Loucy (cell line): Measurements from ENCODE around the gene CPXM2.

Experiments used
- H2AFZ ChIP-seq: fragments of 200-600 bp; sonication (generic); 2 replicates; pipeline ENCODE4 v1.6.0; 2016; ENCODE audit warnings: antibody characterized with exemption, mild to moderate bottlenecking, low read length, moderate library complexity
- H3F3A ChIP-seq: fragments of 200-600 bp; 2 replicates; pipeline ENCODE4 v1.6.0; 2016; ENCODE audit warnings: antibody characterized with exemption, low read depth, mild to moderate bottlenecking
- H3K27me3 ChIP-seq: fragments of 200-600 bp; sonication (generic); 2 replicates; pipeline ENCODE4 v1.6.1; 2014; ENCODE audit warnings: low read length, mild to moderate bottlenecking; ENCODE audit not compliant: insufficient read depth, poor library complexity, severe bottlenecking
- H3K36me3 ChIP-seq: fragments of 200-600 bp; sonication (generic); 2 replicates; pipeline ENCODE4 v1.6.1; 2016; ENCODE audit warnings: low read length; ENCODE audit not compliant: insufficient read depth
- H3K4me1 ChIP-seq: fragments of 200-600 bp; sonication (generic); 2 replicates; pipeline ENCODE4 v1.5.1; 2014; ENCODE audit warnings: low read length, mild to moderate bottlenecking; ENCODE audit not compliant: insufficient read depth, poor library complexity, severe bottlenecking
- H3K4me2 ChIP-seq: fragments of 200-600 bp; sonication (generic); 2 replicates; pipeline ENCODE4 v1.6.0; 2014; ENCODE audit warnings: antibody characterized with exemption, low read length, low read depth, mild to moderate bottlenecking; ENCODE audit not compliant: poor library complexity, severe bottlenecking
- H3K4me3 ChIP-seq: fragments of 200-600 bp; sonication (generic); 2 replicates; pipeline ENCODE4 v1.5.1; 2014; ENCODE audit warnings: low read length, mild to moderate bottlenecking, mixed read lengths; ENCODE audit not compliant: poor library complexity, severe bottlenecking
- H3K79me2 ChIP-seq: fragments of 200-600 bp; sonication (generic); 2 replicates; pipeline ENCODE4 v1.6.1; 2014; ENCODE audit warnings: low read length; ENCODE audit not compliant: insufficient read depth
- H3K9ac ChIP-seq: fragments of 200-600 bp; sonication (generic); 2 replicates; pipeline ENCODE4 v1.6.0; 2014; ENCODE audit warnings: mild to moderate bottlenecking, low read depth, low read length, moderate library complexity; ENCODE audit not compliant: poor library complexity, severe bottlenecking
- H3K9me2 ChIP-seq: fragments of 200-600 bp; sonication (generic); replicated peaks from 2 replicates; pipeline ENCODE4 v1.6.1; 2016; ENCODE audit warnings: low read depth, low read length, mixed read lengths
- H3K9me3 ChIP-seq: fragments of 200-600 bp; sonication (generic); 2 replicates; pipeline ENCODE4 v1.6.1; 2014; ENCODE audit warnings: mild to moderate bottlenecking, antibody characterized with exemption, low read length, low read depth; ENCODE audit not compliant: insufficient read depth
- H4K20me1 ChIP-seq: fragments of 200-600 bp; sonication (generic); 2 replicates; pipeline ENCODE4 v1.6.0; 2014; ENCODE audit warnings: antibody characterized with exemption, low read length, mild to moderate bottlenecking; ENCODE audit not compliant: insufficient read depth, poor library complexity, severe bottlenecking
- CTCF ChIP-seq: fragments of 200-600 bp; sonication (generic); conservative IDR thresholded peaks from 2 replicates; pipeline ENCODE4 v1.5.1; 2014; ENCODE audit warnings: mild to moderate bottlenecking, antibody characterized with exemption, low read length
- EZH2phosphoT487 ChIP-seq: fragments of 200-600 bp; IDR thresholded peaks from 2 replicates; pipeline ENCODE4 v1.6.1; 2018; ENCODE audit warnings: antibody characterized with exemption, mild to moderate bottlenecking, moderate library complexity, borderline replicate concordance

CPXM2 gene

GRCh38 chr10:123778719-123779517, 112.7 kb downstream of the CPXM2 start:
- no peak overlapping the region for H3K4me2 ChIP-seq
- H4K20me1 ChIP-seq = no peaks in the 10 kb centered on the region
- TF ChIP-seq EZH2phosphoT487 = no peak
- no peak for TF ChIP-seq CTCF

DNA sequence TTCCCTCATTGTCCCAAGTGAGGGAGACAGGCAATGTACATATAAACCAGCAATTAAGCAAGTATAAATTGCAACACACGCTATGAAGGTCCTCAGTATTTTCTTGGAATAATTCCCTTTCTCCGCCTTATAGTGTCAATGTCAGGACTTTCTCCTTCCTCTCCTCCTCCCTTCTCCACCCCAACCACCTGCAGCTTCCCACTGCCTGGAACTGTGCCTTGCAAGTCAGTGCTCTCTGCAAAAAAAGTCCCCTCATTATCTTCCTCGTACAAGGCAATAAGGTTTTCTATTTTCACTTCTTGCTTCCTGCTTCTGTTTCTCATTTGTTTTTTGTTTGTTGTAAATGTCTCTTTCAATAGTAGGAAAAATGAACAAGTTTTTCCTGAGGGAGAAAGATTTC, 113.7 kb downstream of the CPXM2 start:
- no peak overlapping the region for H3K4me3 ChIP-seq
- H3K9ac ChIP-seq = no peak overlapping the region
- no peaks in the 10 kb centered on the region for H3K9me2 ChIP-seq
- peaks cover 11% of the 10 kb centered on the region; the same call in 1 of the 2 replicates for H3K9me3 ChIP-seq
- H3K36me3 ChIP-seq = no peaks in the 10 kb centered on the region
- no peak overlapping the region for H3K4me2 ChIP-seq
- no peak for TF ChIP-seq EZH2phosphoT487
- H3K79me2 ChIP-seq = no peaks in the 10 kb centered on the region
- H3K27me3 ChIP-seq = no peaks in the 10 kb centered on the region
- no peak overlapping the region for H2AFZ ChIP-seq
- H4K20me1 ChIP-seq = no peaks in the 10 kb centered on the region
- H3F3A ChIP-seq = no peaks in the 10 kb centered on the region; the same call in 1 of the 2 replicates
- H3K4me1 ChIP-seq = no peaks in the 10 kb centered on the region

More at GRCh38 chr10:123778719-123779517, 112.7 kb downstream of the CPXM2 start:
- no peaks in the 10 kb centered on the region for H3K36me3 ChIP-seq
- no peaks in the 10 kb centered on the region for H3K4me1 ChIP-seq
- H3K9me2 ChIP-seq = no peaks in the 10 kb centered on the region
- H3K79me2 ChIP-seq = no peaks in the 10 kb centered on the region
- no peaks in the 10 kb centered on the region for H3K27me3 ChIP-seq
- H2AFZ ChIP-seq = no peak overlapping the region
- H3K9ac ChIP-seq = no peak overlapping the region
- no peaks in the 10 kb centered on the region for H3F3A ChIP-seq
- H3K4me3 ChIP-seq = no peak overlapping the region
- H3K9me3 ChIP-seq = peaks cover 8% of the 10 kb centered on the region; the same call in 1 of the 2 replicates

- Histone ChIP-seq H3F3A (no peaks in the 10 kb centered on the region; the same call in 1 of the 2 replicates), H3K4me3 (no peak overlapping the region), H3K9ac (no peak overlapping the region), H3K79me2 (no peaks in the 10 kb centered on the region), H3K9me2 (no peaks in the 10 kb centered on the region), H3K27me3 (no peaks in the 10 kb centered on the region), H4K20me1 (no peaks in the 10 kb centered on the region), H2AFZ (no peak overlapping the region), H3K4me1 (no peaks in the 10 kb centered on the region), H3K36me3 (no peaks in the 10 kb centered on the region), H3K9me3 (peaks cover 11% of the 10 kb centered on the region; the same call in 1 of the 2 replicates), H3K4me2 (no peak overlapping the region)
- TF ChIP-seq EZH2phosphoT487 = no peak
- TF ChIP-seq CTCF = no peak
These were observed 117.4 kb downstream of the CPXM2 start for GRCh38 chr10:123774132-123774742.
